Esophagus squamous epithelium (tissue), 5 donors: ENCODE results near the gene CSNK1G2. TPM values are rescaled to one million over a fixed set of nuclear protein-coding genes. Genes with fewer than 3 reads are reported as not detected.

ENCODE experiments used
- DNase-seq: peaks from one replicate; lab custom pipeline; 2025; lab: John Stamatoyannopoulos, UW
- H3K27ac ChIP-seq, 4 donors: fragments of 200-600 bp; sonication (generic); one replicate each; pipeline ENCODE4 v1.5.1; 2016 to 2019; ENCODE audit warnings: mild to moderate bottlenecking in 1 of 4
- H3K27me3 ChIP-seq, 4 donors: fragments of 200-600 bp; sonication (generic); 1 replicate in 3 of 4; 2 replicates in 1 of 4; pipeline versions ENCODE4 v1.5.1 to v1.6.0; 2017 to 2021; ENCODE audit warnings: antibody characterized with exemption in 1 of 4
- H3K36me3 ChIP-seq, 3 donors: fragments of 200-600 bp; sonication (generic); one replicate each; pipeline ENCODE4 v1.5.1; 2016 to 2019
- H3K4me1 ChIP-seq, 3 donors: fragments of 200-600 bp; sonication (generic); one replicate each; pipeline ENCODE4 v1.5.1; 2017 to 2019
- H3K4me3 ChIP-seq, 4 donors: fragments of 200-600 bp; sonication (generic); 1 replicate in 3 of 4; 2 replicates in 1 of 4; pipeline ENCODE4 v1.5.1; 2016 to 2019; ENCODE audit warnings: mild to moderate bottlenecking in 2 of 4, moderate library complexity in 1 of 4
- H3K9me3 ChIP-seq, 3 donors: fragments of 200-600 bp; sonication (generic); one replicate each; pipeline ENCODE4 v1.5.1; 2016 to 2019
- CTCF ChIP-seq, 6 experiments: fragments of 450-650 bp in 4 of 6; fragments of 200-600 bp in 2 of 6; sonication (generic) in 2 of 6; IDR thresholded peaks; one replicate each; pipeline ENCODE4 v1.5.1; 2016 to 2019; ENCODE audit warnings: antibody characterized with exemption in 6 of 6, mild to moderate bottlenecking in 4 of 6, moderate library complexity in 4 of 6
- POLR2A ChIP-seq, 4 donors: fragments of 450-650 bp; IDR thresholded peaks; one replicate each; pipeline ENCODE4 v1.6.1; 2017; ENCODE audit warnings: antibody characterized with exemption in 4 of 4, mild to moderate bottlenecking in 4 of 4, moderate library complexity in 3 of 4
- WGBS, 2 donors: methylation state at CpG; one replicate each; pipeline ENCODE4 v1.1.5; 2018; 5-methylcytosine and 5-hydroxymethylcytosine counted together
- intact Hi-C: fragments of 100-400 bp; cut with DNase I; formaldehyde crosslinking; loops from one replicate; pipeline ENCODE4 v1.15.0; 2022
- total RNA-seq, 4 donors: library from RNA; depleted of rRNA; stranded (reverse); fragments of >200 nt; gene quantifications; one replicate each; pipeline ENCODE4 v1.1.0, GENCODE V29; 2016
- donor health status: DM: yes; HTN: yes; CAD: no.

Gene CSNK1G2
- total RNA-seq, 4 donors from 2014 or later: 40.4 to 68.9 (median 60.3) TPM

DNA sequence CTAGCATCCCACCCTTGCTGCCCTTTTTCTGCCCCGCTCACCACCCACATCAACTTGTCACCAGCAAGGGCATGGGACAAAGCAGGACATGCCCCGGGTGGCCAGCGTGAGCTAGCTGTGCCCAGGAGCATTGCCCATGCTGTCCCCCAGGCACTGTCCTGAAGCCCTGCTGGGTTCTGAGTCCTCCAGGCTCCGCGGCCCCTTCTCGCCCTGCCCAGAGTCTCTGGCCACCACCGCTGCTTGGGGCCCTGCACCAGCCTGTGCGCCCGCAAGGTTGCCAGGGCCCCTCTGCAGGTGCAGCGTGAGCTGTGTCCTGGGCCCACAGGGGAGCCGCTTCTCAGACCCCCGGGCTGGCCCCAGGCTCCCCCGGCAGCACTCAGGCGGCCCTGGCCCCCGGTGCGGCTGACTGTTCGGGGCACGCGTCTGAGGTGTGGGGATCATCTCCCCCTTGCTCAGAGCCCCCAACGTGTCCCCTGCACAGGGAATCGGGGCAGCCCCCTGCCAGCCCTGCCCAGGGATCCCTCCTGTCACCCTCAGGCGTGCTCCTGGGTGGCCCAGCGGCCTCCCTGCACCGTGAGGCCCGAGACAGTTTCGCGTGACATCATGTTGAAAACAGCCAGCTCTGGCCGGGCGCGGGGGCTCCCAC lies 4.1 kb downstream of the CSNK1G2 start:
- no peaks in the 10 kb centered on the region for H3K9me3 ChIP-seq

GRCh38 chr19:1945899-1946298 lies 4.9 kb downstream of the CSNK1G2 start:
- intact Hi-C loops: no loop called here
- H3K27me3 ChIP-seq: no peaks in the 10 kb centered on the region
- H3K4me3 ChIP-seq: no peak overlapping the region
- peaks cover 16 to 53% (median 26%) of the 10 kb centered on the region in 3 donors for H3K4me1 ChIP-seq
- TF ChIP-seq CTCF (IDR thresholded peaks at IDR 0.05) (peak in 5 of 6 experiments; percentile 24 to 55 (median 39)), POLR2A (IDR thresholded peaks at IDR 0.05) (no peak)
- DNase-seq: no peak
- H3K36me3 ChIP-seq: peaks cover 0 to 19% (median 4%) of the 10 kb centered on the region in 3 donors
- no peaks in the 10 kb centered on the region for H3K9me3 ChIP-seq
- 68 to 81% methylated on average over 16 to 18 of the region's 18 CpGs for WGBS, 2 donors
- H3K27ac ChIP-seq: no peak overlapping the region

More for the DNA sequence above, 4.1 kb downstream of the CSNK1G2 start:
- DNase-seq: no peak
- intact Hi-C loops: no loop called here
- WGBS, 2 donors: 70 to 76% methylated on average over 2 to 11 of the region's 30 CpGs
- no peak overlapping the region for H3K4me3 ChIP-seq
- peaks cover 0 to 10% (median 4%) of the 10 kb centered on the region in 3 donors for H3K36me3 ChIP-seq
- H3K27ac ChIP-seq: no peak overlapping the region
- H3K4me1 ChIP-seq: peaks cover 19 to 58% (median 29%) of the 10 kb centered on the region in 3 donors
- H3K27me3 ChIP-seq: no peaks in the 10 kb centered on the region
- no peak for TF ChIP-seq POLR2A (IDR thresholded peaks at IDR 0.05)
- TF ChIP-seq CTCF (IDR thresholded peaks at IDR 0.05): no peak

GRCh38 chr19:1947651-1948209 lies 6.8 kb downstream of the CSNK1G2 start:
- intact Hi-C loops: no loop called here
- Histone ChIP-seq H3K4me3 (no peak overlapping the region), H3K9me3 (no peaks in the 10 kb centered on the region), H3K27me3 (no peaks in the 10 kb centered on the region), H3K36me3 (peaks cover 0 to 30% (median 4%) of the 10 kb centered on the region in 3 donors), H3K4me1 (peaks cover 13 to 43% (median 21%) of the 10 kb centered on the region in 3 donors), H3K27ac (no peak overlapping the region)
- TF ChIP-seq POLR2A (IDR thresholded peaks at IDR 0.05) (no peak), CTCF (IDR thresholded peaks at IDR 0.05) (no peak)
- 40 to 83% methylated on average over 1 to 15 of the region's 34 CpGs for WGBS, 2 donors
- DNase-seq: no peak

DNA sequence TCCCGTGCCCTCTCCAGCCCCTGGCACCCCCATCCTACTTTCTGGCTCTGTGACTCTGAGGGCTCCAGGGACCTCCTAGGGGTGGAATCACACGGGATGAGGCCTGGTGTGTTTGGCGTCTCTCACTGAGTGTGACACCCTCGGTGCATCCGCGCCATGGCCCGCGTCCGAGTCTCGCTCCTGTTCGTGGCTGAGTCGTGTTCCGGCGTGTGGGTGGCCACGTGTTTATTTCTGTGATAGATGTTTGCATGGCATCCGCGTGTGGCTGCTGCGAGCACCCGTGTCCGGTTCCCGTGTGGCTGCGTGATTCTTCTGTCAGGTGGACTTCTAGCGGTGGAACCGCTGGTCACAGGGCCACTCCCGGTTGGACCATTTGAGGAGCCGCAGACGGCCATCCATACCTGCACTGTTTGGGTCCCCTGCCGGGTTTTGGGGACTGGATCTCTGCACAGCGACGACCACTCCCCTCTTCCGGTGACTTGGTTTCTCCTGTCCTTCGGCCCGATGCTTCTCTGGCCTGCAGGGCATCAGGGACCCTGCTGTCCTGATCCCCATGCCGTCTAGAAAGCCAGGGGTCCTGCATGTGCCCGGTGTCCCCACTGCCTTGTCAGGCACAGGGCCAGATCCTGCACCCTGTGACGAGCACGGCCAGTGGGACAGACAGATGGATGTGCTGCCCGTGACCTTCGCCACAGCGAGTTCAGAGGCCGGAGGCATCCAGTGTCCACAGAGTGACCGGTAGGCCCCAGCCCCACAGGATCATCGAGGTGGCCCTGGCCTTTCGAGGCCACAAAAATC lies 8.5 kb downstream of the CSNK1G2 start:
- WGBS, 2 donors: 87 to 93% methylated on average over 40 to 44 of the region's 44 CpGs
- Histone ChIP-seq H3K9me3 (no peaks in the 10 kb centered on the region), H3K4me1 (peaks cover 0 to 26% (median 5%) of the 10 kb centered on the region in 3 donors), H3K27me3 (no peaks in the 10 kb centered on the region), H3K36me3 (peaks cover 0 to 48% (median 4%) of the 10 kb centered on the region in 3 donors), H3K27ac (no peak overlapping the region), H3K4me3 (no peak overlapping the region)
- TF ChIP-seq CTCF (IDR thresholded peaks at IDR 0.05) (no peak), POLR2A (IDR thresholded peaks at IDR 0.05) (no peak)
- intact Hi-C loops: loop anchor here (10.0 kb wide), 1 partner anchor 185 kb away; no protein-coding TSS in a partner anchor
- no peak for DNase-seq
